GM19043 (cell line): Measurements from ENCODE around the gene RLN3.

Source experiments
- ATAC-seq: cut with Tn5 transposase; IDR thresholded peaks from one replicate; pipeline ENCODE4 v1.9.1; 2021; ENCODE audit warnings: low read depth; ENCODE audit not compliant: unreplicated experiment

The RLN3 gene

DNA sequence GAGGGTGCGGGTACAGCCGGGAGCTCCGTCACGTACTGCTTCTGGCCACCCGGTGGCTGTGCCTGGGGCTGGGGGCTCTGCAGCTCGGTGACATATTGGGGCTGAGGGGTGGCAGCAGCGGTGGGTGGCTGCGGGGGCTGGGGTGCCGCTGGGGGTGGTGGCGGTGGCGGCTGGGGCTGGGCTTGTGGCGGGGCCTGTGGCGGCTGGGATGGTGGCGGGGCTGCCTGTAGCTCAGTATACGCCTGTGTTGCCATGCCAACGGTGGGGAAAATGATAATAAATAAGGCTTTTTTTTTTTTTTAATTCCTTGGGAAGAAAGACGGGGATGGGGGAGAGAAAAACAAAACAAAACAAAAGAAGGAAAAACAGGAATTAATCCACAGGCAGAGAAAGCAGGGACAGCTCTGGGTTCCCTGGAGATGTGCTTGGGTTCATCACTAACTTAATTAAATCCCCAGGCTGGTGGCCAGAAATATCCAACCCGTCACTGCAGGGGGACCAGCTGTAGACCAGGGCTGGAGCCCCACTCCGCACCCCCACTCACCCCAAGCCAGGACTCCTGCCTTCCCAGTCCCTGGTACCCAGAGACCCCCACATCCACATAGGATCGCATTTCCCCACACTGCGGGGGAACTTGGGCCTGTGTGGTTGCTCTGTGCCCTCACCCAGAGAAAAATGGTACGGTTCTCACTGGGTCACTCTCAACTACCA lies 34.2 kb upstream of the RLN3 start:
- no peak for ATAC-seq

DNA sequence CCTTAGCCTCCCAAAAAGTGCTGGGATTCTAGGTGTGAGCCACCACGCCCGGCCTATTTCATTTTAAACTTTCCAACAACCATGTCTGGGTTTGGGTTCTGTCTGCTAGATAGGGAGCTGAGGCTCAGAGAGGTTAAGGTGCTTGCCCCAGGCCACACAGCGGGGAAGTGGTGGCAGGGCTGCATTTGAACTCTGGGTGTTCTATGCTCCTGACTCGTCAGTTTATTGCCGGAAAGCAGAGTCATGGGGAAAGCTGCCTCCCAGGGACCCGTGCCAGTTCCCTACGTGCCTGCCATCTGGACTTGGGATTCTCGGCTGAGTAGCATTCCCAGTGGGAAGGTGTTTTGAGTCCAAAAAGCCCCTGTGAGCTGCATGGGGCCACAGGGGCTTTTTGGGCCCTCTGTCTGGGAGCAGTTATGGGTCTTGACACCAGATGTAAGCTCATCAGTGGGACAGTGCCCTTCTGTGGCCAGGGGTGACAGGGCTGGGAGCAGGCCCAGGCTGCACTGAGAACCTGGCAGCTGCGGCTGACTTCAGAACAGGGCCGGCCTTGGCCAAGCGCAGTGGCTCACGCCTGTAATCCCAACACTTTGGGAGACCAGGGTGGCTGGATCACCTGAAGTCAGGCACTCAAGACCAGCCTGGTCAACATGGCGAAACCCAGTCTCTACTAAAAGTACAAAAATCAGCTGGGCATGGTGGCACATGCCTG lies 32.8 kb upstream of the RLN3 start:
- ATAC-seq: no peak

DNA sequence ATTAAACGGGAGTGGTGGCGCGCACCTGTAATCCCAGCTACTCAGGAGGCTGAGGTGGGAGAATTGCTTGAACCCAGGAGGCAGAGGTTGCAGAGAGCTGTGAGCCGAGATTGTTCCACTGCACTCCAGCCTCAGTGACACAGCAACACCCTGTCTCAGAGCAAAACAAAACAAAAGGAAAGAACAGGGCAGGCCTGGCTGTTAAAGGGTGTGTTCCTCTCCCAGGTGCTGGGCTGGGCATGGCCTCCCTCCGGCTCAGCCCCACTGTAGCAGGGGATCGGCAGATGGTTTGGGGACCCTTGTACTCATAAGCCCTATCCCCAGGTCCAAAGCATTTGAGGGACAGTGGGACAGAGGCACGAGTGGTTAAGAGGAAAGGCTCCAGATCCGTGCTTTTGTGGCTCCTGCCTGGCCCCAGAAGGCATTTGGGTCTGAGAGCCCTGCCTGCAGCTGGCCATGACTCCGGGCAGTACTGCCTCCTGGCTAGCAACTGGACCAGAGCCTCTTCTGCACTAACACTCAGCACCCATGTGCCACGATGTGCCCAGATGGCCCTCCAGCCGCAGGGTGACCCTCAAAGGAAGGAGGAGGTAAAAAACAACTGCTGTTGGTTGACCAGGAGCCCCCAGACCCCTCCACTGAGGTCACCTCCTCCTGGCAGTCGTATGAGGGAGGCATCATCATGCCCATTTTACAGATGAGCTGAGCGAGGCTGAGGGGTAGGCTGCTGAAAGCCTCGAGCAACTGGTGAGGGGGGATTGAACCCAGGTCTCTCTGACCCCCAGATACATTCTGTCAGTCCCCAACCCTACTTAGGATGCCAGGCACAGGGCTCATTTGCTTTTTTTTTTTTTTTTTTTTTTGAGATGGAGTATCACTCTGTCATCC lies 31.8 kb upstream of the RLN3 start:
- no peak for ATAC-seq

DNA sequence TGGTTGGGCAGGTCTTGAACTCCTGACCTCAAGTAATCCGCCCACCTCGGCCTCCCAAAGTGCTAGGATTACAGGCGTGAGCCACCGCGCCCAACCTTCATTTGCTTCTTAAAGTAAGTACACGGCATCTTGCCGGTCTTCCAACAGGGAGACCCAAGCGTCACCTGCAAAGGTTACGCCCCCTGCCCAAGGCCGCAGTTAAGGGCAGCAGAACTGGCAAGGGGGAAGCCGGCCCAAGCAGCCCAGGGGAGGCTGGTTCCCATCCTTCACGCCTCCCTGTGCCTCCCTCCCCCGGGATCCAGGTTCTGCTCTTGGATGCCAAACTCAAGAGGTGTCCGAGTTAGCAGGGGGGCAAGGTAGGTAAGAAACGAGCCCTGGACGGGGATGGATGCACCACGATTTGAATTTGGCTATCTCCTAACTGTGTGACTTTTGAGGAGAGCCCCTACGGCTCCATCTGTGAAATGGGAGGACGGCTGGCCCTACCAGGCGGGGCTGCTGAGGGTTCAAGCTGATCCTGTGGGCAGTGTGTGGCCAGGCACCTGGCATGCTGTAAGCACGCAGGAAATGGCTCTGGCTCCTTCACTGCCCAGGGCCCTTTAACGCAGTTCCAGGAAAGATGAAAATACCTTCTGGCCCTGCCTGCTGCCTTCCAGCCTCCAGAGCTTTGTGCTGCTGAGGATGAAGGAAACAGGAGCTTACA lies 30.9 kb upstream of the RLN3 start:
- no peak for ATAC-seq

DNA sequence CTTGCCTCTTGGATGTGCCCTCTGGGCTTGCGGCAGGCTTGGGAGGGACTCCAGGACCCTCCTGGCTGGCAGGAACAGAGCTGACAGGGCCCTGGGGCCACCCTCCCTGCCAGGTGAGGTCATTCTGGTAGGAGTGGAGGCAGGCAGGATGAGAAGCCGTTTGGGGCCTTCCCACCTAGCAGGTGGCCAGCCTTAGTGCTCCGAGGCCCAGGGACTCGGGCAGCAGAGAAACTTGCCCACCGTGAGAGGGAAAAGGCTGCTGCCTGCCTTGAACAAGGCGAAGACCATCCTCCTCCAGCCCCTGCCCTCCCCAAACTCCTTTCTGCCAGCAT lies 30.4 kb upstream of the RLN3 start:
- no peak for ATAC-seq

DNA sequence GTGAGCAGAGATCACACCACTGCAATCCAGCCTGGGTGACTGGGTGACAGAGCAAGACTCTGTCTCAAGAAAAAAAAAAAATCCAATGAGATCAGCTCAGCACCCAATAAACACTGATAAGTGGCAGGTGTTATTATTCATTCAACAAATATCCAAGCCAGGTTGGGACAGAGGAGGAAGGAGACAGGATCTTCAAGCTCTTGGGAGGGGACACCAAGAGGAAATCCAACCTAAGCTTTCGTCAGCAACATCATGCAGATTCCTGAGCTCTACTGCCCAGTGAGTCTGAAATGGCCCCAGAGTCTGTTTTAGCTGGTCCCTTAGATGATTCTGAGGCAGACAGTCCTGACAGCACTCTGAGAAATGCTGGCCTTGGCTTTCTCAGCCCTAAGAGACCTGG lies 29.5 kb upstream of the RLN3 start:
- ATAC-seq: no peak

DNA sequence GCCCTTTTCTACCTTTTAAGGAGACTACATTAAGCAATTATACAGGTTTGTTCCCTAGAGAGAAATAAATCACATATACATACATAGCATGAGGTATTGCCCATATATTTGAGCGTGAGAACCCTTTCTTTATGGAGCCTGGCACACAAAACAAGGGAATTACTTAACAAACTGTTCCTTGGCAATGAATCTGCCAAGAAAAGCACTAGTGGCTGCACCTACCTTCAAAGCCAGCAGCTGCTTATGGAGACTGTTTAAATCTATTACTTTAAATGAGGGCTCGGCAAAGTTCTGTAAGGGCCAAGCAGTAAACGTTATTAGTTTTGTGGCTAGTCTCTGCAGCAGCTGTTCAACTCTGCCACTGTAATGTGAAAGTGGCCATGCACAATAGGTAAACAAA lies 28.9 kb upstream of the RLN3 start:
- ATAC-seq: no peak

DNA sequence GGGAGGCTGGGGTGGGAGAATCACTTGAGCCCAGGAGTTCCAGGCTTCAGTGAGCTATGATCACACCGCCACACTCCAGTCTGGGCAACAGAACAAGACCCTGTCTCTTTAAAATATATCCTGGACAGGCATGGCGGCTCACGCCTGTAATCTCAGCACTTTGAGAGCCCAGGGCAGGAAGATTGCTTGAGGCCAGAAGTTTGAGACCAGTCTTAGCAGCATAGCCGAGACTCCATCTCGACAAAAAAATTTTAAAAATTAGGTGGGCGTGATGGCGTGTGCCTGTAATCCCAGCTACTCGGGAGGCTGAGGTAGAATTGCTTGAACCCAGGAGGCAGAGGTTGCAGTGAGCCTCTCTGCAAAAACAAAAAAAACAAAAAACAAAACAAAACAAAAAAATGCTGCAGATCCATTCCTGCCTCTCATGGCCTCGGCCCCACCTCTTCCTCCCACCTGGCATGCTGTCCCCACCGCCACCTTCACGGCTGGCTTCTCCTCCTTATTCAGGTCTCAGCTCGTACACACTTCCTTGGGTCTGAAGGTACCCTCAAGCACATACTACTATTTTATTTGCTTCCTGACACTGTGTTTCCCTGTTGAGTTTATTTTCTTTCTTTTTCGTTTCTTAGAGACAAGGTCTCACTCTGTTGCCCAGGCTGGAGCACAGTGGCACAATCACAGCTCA lies 27.1 kb upstream of the RLN3 start:
- ATAC-seq: no peak

DNA sequence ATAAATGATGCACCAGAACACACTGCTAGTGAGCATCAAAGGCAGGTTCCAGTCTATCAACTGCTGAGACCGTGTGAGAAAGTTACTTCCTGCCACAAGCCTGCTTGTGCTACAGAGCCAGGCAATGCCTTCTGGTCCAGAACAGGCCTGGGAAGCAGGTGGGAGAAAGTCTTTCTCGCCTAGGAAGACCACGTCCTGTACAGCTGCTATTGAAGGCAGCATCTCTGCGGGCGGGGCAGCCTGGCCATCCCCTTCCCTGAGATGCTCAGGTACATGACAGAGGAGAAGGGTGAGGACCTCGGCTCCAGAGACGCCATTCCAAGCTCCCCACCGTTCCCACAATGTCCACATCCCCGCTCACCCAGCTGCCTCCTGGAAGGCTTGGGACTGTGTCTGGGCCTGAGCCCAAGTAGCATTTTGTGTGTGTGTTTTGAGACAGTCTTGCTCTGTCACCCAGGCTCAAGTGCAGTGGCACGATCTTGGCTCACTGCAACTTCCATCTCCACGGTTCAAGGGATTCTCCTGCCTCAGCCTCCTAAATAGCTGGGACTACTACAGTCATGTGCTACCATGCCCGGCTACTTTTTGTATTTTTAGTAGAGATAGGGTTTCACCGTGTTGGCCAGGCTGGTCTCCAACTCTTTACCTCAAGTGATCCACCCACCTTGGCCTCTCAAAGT lies 25.2 kb upstream of the RLN3 start:
- no peak for ATAC-seq

DNA sequence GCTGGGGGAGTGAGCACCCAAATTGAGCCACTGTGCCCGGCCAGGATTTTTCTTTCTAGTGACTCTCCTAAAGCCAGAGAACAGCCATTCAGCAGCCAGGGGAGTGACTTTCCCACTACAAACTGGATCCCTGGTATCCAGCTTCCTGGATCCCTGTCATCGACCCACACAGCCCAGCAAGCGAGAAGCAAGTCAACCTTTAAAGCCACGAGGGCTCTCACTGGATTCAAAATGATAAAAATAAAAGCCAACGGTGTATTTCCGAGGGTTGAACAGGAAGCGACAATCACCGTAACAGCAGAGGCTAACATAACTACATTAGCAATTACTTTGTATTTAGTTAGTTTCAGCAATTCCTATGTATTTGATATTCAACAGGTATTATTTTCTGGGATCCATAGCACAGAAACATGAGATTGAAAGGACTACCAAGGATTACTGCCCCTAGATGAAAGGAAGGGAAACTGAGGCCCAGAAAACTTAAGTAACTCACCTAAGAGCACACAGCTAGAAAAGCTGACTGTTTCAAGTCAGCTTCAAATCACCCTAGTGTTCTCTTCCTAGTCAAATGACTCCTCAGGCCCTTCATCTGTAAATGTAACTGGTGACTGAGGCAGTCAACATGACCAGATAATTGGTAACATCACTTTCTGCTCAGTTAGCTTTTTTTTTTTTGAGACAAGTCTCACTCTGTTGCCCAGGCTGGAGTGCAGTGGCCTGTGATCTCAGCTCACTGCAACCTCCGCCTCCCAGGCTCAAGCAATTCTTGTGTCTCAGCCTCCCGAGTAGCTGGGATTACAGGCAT lies 24.5 kb upstream of the RLN3 start:
- no peak for ATAC-seq

DNA sequence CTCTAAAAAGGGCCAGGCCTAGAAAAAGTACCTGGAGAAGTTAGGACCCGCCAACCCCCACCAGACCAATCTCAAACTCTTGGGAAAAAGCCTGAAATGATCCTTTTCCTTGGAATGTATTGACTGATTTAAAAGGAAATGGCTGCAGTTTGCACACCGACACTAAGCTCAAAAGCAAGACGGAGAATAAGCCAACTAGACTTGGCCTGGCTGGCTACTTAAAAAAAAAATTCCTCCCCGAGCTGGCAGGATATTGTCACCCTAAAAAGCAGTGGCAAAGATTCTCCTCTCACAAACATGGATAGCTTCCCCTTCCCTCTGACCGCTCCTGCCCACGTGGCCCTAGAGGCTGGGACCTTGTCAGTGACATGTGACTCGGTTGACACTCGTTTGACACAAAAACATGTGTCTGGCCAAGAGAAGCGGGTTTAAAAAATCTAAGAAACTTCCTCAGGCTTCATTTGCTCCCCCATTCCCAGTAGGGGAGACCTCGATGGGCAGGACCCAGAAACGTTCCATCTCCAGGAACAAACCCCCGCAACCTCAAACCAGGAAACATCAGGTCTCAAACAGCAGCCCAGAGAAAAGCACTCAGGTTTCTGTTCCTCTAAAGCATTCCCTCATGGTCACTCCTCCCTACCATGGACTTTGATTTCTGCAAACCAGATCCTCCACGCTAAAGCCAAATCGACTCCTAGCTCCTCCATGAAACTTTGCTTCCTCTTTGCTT lies 23.2 kb upstream of the RLN3 start:
- no peak for ATAC-seq

DNA sequence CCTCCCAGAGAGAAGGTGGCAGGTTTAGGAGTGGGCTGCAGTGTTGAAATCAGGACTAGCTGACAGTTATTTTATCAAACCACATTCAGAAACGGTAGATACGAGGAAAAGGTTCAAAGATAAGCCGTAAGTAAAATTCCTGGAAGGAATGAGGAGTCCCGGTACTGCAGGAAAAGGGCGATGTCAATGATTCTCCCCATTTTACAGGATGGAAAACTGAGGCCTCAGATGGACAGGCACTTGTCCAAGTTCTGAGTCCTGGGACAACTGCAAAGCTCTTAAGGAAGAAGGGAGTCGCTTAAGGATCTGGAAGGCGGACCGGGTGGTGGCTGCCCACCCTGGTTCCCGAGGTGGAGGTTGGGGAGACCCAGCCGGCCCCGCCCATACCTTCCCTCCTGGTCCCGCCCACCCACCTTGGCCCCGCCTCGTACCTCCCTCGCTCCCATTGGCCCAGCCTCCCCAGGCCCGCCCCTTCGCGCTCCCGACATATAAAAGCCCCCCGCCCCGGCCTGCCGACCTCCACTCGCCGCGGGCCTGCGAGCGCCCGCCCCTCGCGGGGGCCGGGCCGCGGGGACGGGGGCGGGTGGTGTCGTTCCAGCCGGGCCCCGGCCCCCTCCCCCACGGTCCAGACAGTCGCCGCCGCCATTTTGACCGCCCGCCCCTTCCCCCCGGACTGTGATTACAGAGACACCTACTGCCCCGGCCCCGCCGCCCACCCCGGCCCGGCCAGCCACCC lies 22.4 kb upstream of the RLN3 start:
- ATAC-seq: no peak

DNA sequence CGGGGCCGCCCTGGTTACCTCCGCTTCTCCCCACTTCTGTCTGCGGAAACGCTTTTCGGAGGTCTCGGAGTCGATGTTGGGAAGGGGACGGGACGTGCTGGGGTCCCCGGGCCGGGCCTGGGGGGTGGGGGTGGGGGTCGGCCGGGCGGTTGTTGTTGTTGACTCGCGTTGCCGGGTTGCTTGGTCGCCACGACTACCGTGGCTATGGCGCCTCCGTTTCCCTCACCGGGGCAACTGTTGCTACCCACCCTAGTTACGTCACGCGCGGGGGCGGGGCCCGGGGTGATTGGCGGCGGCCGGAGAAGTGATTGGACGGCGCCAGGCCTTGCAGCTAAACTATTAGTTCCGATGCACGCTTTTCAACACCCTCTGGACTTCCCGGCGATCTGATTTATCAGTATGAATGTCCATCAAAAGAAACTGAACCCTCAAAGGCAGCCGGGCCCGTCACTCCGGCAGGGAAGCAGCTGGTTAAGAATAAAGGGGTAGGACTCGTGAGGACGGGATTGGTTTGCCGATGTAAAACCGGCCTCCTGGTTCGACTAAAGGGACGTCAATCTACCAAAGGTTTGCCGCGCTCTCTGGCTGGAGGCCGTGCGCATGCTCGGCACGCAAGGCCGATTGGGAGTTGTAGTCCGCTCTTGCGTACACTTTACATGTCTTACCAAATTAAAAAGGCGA lies 21.7 kb upstream of the RLN3 start, which contains the start of gene RFX1:
RFX1 (minus strand) TSS at position 236 of the 681 bp plus-strand sequence. CDS start 12,477 bp downstream, outside the sequence.
- ATAC-seq: peak; percentile 69

DNA sequence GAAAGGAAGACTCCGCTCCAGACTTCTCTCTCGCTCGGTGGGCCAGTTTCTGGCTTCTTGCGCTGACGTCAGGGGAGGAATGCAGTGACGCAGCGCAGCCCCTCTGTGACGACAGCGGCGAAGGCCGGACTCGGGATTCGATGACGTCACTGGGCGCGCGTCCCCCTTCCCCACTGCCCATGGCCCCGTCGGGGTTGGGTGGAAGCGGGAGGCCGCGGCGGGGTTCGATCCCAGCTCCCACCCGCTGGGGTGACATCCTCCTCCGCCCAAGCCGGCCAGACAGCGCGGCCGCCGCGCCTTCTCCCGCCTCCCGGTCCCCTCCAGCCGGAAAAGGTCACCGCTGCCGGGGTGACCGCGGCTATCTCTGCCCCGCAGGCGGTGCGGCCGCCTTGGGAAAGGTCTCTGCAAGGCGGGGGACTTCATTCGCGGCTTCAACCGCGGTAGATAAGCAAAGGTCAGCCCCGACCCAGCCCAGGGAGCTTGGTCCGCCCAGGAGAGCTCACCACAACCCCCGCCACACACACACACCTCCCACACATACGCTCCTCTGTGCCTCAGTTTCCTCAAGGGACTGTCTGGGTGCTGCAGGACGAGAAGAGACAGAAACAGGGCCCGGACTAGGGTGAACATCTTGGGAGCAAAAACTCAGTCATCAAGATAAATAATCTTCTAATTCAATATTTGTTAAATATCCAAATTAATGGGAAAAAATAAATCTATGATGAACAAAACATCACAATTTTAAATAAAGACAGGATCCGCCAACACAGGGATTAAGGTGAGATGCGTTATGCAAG lies 21.0 kb upstream of the RLN3 start:
- peak; percentile 18 for ATAC-seq

DNA sequence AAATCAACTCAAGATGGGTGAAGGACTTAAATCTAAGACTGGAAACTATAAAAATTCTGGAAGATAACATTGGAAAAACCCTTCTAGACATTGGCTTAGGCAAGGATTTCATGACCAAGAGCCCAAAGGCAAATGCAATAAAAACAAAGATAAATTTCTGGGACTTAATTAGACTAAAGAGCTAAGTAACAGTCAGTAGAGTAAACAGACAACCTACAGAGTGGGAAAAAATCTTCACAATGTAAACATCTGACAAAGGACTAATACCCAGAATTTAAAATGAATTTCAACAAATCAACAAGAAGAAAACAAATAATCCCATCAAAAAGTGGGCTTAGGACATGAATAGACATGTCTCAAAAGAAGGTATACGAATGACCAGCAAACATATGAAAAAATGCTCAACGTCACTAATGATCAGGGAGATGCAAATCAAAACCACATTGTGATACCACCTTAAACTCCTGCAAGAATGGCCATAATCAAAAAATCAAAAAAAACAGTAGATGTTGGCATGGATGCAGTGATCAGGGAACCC lies 15.5 kb upstream of the RLN3 start:
- ATAC-seq: no peak

DNA sequence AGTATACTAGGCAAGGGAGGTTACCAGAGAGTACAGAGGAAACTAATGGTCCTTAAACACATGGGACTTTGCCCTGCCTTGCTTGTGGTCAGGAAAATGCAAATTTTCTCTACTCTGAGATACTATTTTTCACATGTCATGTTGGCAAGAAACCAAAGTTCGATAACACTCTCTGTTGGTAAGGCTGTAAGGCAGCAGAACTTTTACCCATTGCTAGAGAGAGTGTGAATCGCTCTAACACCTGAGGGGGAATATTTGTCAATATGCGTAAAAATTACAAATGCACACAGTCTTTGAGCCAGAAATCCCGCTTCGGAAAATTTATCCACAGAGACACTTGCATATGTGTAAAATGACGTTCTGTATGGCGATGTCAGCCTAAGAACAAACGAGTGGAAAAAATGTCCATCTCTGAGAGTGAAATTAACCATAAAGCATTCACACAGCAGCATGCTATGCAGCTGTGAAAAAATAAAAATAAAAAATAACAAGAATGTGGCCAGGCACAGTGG lies 12.4 kb upstream of the RLN3 start:
- no peak for ATAC-seq
